ENCODE measurements around the gene ACE.

ACE gene

DNA sequence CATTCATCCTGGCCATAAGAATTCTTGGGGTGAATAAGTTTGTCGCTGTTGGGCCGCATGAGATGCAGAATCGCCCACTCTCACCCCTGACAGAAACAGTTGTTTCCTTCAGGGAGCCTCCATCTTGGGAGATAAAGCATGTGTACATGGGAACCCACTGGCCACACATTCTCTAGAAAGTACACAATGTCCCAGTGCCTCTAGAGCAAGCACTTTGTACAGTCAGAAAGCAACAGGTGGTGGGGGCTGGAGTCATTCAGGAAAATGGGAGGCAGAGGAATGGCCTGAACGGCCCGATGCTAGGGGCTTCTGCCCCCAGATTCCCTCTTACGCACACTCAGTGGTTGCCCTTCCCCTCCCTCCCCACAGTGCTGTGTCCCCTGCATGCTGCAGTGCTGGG lies 16.1 kb downstream of the ACE start:
- TF ChIP-seq, protein P1, sequence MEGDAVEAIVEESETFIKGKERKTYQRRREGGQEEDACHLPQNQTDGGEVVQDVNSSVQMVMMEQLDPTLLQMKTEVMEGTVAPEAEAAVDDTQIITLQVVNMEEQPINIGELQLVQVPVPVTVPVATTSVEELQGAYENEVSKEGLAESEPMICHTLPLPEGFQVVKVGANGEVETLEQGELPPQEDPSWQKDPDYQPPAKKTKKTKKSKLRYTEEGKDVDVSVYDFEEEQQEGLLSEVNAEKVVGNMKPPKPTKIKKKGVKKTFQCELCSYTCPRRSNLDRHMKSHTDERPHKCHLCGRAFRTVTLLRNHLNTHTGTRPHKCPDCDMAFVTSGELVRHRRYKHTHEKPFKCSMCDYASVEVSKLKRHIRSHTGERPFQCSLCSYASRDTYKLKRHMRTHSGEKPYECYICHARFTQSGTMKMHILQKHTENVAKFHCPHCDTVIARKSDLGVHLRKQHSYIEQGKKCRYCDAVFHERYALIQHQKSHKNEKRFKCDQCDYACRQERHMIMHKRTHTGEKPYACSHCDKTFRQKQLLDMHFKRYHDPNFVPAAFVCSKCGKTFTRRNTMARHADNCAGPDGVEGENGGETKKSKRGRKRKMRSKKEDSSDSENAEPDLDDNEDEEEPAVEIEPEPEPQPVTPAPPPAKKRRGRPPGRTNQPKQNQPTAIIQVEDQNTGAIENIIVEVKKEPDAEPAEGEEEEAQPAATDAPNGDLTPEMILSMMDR (IDR thresholded peaks at IDR 0.05; ENCODE audit: low read length, missing control alignments): no peak
- H3K4me3 ChIP-seq (replicated peaks; ENCODE audit: low read depth, low read length): no peak overlapping the region
- no peak for DNase-seq (ENCODE audit: low read depth)

DNA sequence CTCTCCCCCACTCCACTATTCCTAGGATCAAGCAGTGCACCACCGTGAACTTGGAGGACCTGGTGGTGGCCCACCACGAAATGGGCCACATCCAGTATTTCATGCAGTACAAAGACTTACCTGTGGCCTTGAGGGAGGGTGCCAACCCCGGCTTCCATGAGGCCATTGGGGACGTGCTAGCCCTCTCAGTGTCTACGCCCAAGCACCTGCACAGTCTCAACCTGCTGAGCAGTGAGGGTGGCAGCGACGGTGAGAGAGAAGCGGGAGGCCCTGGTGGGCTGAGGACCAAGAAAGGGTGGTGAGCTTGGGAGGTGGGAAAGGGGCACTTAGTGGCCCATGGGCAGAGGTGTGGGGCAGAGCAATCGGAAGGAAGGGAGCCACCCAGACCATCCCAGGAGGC lies 16.6 kb downstream of the ACE start:
- H3K4me3 ChIP-seq (replicated peaks; ENCODE audit: low read depth, low read length): no peak overlapping the region
- TF ChIP-seq, protein P1 (IDR thresholded peaks at IDR 0.05; ENCODE audit: low read length, missing control alignments): no peak
- no peak for DNase-seq (ENCODE audit: low read depth)

DNA sequence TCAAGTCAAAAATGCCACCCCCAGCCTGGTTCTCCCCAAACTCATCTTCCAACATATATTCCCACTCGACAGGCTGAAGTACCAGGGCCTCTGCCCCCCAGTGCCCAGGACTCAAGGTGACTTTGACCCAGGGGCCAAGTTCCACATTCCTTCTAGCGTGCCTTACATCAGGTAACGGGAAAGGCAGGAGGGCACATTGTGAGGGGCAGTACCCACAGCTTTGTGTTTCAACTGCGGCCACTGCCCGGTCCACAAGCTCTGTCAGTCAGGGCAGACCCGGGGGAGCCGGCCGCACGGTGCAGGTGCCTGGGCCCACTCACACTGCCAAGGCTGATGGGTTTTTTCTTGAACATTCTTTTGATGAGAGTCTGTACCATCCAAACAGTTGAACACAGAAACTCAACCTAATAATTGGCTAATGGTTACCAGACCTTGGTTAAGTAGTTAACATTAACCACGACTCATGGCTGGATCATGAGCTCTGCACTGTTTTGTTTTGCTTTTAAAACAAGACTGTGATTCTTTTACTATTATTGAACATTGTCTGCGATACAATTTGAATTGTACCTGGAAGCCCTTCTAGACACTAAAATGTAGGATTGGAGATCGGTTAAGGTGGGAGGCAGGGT lies 17.6 kb downstream of the ACE start:
- TF ChIP-seq, protein P1 (IDR thresholded peaks at IDR 0.05; ENCODE audit: low read length, missing control alignments): no peak
- no peak for DNase-seq (ENCODE audit: low read depth)
- H3K4me3 ChIP-seq (replicated peaks; ENCODE audit: low read depth, low read length): no peak overlapping the region

DNA sequence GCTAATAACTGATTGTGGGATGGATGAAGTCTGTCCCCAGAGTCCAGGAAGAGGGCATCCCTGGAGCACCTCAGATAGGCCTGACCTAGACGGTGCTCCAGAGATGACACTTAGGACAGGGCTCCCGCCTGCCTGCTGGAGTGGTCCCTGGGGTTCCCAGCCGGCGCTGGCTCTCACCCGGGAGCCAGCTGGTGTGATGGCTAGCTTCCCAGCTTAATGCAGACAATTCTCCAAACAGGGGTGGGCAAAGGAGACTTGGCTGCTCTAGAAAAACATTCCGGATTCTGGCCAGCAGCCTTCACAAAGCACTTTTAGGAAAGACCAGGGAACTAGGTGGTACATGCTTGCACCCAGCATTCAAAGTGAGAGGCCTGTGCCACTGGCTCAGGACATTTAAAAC lies 18.6 kb downstream of the ACE start:
- no peak for DNase-seq (ENCODE audit: low read depth)
- H3K4me3 ChIP-seq (replicated peaks; ENCODE audit: low read depth, low read length): no peak overlapping the region
- TF ChIP-seq, protein P1 (IDR thresholded peaks at IDR 0.05; ENCODE audit: low read length, missing control alignments): no peak

DNA sequence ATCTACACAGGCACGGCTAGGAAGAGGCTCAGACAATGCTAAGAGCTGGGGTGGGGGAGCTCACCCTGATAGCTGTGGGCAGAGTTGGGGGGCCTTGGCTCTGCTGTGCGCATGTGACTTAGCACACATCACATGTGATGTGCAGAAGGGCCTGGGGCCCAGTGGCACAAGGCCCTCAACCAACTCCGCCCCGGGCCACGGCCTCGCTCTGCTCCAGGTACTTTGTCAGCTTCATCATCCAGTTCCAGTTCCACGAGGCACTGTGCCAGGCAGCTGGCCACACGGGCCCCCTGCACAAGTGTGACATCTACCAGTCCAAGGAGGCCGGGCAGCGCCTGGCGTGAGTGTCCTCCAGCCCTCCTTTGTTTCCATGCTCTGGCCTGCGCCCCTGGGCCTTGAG lies 19.3 kb downstream of the ACE start:
- DNase-seq (ENCODE audit: low read depth): no peak
- TF ChIP-seq, protein P1 (IDR thresholded peaks at IDR 0.05; ENCODE audit: low read length, missing control alignments): no peak
- H3K4me3 ChIP-seq (replicated peaks; ENCODE audit: low read depth, low read length): no peak overlapping the region

DNA sequence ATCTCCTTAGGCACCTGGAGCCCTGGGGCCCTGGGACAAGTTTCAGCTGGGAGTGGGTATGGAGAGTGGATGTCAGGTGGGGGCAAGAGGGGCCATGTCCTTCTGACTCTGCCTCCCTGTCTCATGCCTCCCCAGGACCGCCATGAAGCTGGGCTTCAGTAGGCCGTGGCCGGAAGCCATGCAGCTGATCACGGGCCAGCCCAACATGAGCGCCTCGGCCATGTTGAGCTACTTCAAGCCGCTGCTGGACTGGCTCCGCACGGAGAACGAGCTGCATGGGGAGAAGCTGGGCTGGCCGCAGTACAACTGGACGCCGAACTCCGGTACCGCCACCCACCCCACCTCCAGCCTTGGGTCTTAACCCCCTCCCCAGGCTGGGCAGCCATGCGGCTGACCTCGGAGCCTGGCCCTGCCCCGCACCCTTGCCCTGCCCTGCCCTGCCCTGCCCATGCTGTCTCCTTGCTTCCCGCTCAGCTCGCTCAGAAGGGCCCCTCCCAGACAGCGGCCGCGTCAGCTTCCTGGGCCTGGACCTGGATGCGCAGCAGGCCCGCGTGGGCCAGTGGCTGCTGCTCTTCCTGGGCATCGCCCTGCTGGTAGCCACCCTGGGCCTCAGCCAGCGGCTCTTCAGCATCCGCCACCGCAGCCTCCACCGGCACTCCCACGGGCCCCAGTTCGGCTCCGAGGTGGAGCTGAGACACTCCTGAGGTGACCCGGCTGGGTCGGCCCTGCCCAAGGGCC lies 20.0 kb downstream of the ACE start:
- no peak overlapping the region for H3K4me3 ChIP-seq (replicated peaks; ENCODE audit: low read depth, low read length)
- no peak for DNase-seq (ENCODE audit: low read depth)
- TF ChIP-seq, protein P1 (IDR thresholded peaks at IDR 0.05; ENCODE audit: low read length, missing control alignments): no peak

Measured in fibroblast of pulmonary artery (primary cell).